Tibial nerve (tissue), 4 donors: ENCODE results near the gene ADAM21. TPM values are rescaled to one million over a fixed set of nuclear protein-coding genes. Genes with fewer than 3 reads are reported as not detected.
A peak's percentile ranks its signal among the peaks of the same experiment; 100 is the strongest.
"Not testable (repeated sequence)": the region's sequence is repeated elsewhere in the genome, so short reads cannot be mapped to it uniquely, and the experiment has no call there.

ENCODE experiments used
- DNase-seq, 2 donors: peaks; one replicate each; pipeline ENCODE4 v3.0.0-alpha.2; 2019; ENCODE audit warnings: low spot score in 2 of 2
- H3K27ac ChIP-seq, 4 donors: fragments of 200-600 bp; sonication (generic) in 3 of 4; one replicate each; pipeline ENCODE4 v1.5.1; 2017 to 2019; ENCODE audit warnings: mild to moderate bottlenecking in 1 of 4
- H3K27me3 ChIP-seq, 2 donors: fragments of 200-600 bp; sonication (generic) in 1 of 2; one replicate each; pipeline versions ENCODE4 v1.5.1 to v1.6.0; 2017 to 2019
- H3K36me3 ChIP-seq, 3 donors: fragments of 200-600 bp; sonication (generic); one replicate each; pipeline ENCODE4 v1.5.1; 2018 to 2019
- H3K4me1 ChIP-seq, 4 donors: fragments of 200-600 bp; sonication (generic) in 3 of 4; one replicate each; pipeline ENCODE4 v1.5.1; 2017 to 2019
- H3K4me3 ChIP-seq, 4 donors: fragments of 200-600 bp; sonication (generic) in 3 of 4; one replicate each; pipeline ENCODE4 v1.5.1; 2017 to 2019; ENCODE audit warnings: mild to moderate bottlenecking in 1 of 4, moderate library complexity in 1 of 4
- H3K9me3 ChIP-seq, 4 donors: fragments of 200-600 bp; sonication (generic) in 3 of 4; one replicate each; pipeline ENCODE4 v1.5.1; 2017 to 2019
- CTCF ChIP-seq, 5 experiments: fragments of 200-600 bp in 3 of 5; fragments of 450-650 bp in 2 of 5; sonication (generic) in 3 of 5; IDR thresholded peaks; one replicate each; pipeline ENCODE4 v1.5.1; 2016 to 2019; ENCODE audit warnings: antibody characterized with exemption in 5 of 5, mild to moderate bottlenecking in 3 of 5, moderate library complexity in 2 of 5
- EP300 ChIP-seq, 2 donors: sonication (generic); formaldehyde crosslinking; IDR thresholded peaks; one replicate each; pipeline ENCODE4 v1.6.1; 2017; ENCODE audit warnings: antibody characterized with exemption in 2 of 2, mild to moderate bottlenecking in 1 of 2
- POLR2A ChIP-seq, 2 donors: fragments of 450-650 bp; IDR thresholded peaks; one replicate each; pipeline ENCODE4 v1.6.1; 2017; ENCODE audit warnings: antibody characterized with exemption in 2 of 2, mild to moderate bottlenecking in 2 of 2, moderate library complexity in 2 of 2
- WGBS, 2 donors: methylation state at CpG; one replicate each; pipeline ENCODE4 v1.1.5; 2018; 5-methylcytosine and 5-hydroxymethylcytosine counted together
- total RNA-seq, 4 donors: library from RNA; depleted of rRNA; stranded (reverse); fragments of >200 nt; gene quantifications; one replicate each; pipeline ENCODE4 v1.1.0, GENCODE V29; 2016

Gene ADAM21
- total RNA-seq, 4 donors from 2014 or later: 0.44 TPM; not detected in 3

- peak within 1 kb of the TSS in 3 of 4 donors; percentile 39 to 76 (median 48) for H3K27ac ChIP-seq
- peaks cover 0 to 4% of the 10 kb centered on the region in 2 donors for H3K27me3 ChIP-seq
- H3K9me3 ChIP-seq: no peaks in the 10 kb centered on the region
- peak within 1 kb of the TSS; percentile 47 to 77 (median 62) for H3K4me3 ChIP-seq
- TF ChIP-seq POLR2A (IDR thresholded peaks at IDR 0.05) (no peak), EP300 (IDR thresholded peaks at IDR 0.05) (peak in 1 of 2 donors; percentile 58)
- peaks cover 0 to 27% (median 5%) of the 10 kb centered on the region in 4 donors for H3K4me1 ChIP-seq
- peak; percentile 15 to 44 for DNase-seq
- peaks cover 0 to under 1% (median 0%) of the 10 kb centered on the region in 3 donors for H3K36me3 ChIP-seq
- WGBS, 2 donors: 1 to 2% methylated on average over 22 of the region's 22 CpGs
Observed at GRCh38 chr14:70416725-70417349, 35.1 kb upstream of the ADAM21 start, which contains the start of gene SYNJ2BP. Gene SYNJ2BP, minus strand, starts transcription at chr14:70417090. Its CDS starts 127 bp downstream, at chr14:70416963.

DNA sequence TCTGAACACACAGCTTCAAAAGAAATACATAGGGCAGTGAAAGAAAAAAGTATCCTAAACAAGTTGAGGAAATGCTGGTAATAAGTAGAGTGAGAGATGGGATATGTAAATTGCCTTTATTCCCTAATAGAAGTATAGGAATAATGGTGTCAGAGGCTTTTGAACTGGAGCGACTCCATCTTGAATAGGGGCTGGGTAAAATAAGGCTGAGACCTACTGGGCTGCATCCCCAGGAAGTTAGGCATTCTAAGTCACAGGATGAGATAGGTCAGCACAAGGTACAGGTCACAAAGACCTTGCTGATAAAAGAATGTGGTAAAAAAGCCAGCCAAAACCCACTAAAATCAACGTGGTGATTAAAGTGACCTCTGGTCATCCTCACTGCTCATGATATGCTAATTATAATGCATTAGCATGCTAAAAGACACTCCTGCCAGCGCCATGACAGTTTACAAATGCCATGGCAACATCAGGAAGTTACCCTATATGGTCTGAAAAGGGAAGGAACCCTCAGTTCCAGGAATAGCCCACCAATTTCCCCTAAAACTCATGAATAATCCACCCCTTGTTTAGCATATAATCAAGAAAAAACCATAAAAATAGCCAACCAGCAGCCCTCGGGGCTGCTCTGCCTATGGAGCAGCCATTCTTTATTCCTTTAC lies 32.6 kb upstream of the ADAM21 start:
- H3K27me3 ChIP-seq, H3K4me3 ChIP-seq, H3K27ac ChIP-seq, DNase-seq, H3K36me3 ChIP-seq, H3K9me3 ChIP-seq: not testable (repeated sequence)
- peaks cover 0 to 26% (median 5%) of the 10 kb centered on the region in 4 donors for H3K4me1 ChIP-seq
- WGBS, 2 donors: 58 to 59% methylated on average over 4 of the region's 4 CpGs

DNA sequence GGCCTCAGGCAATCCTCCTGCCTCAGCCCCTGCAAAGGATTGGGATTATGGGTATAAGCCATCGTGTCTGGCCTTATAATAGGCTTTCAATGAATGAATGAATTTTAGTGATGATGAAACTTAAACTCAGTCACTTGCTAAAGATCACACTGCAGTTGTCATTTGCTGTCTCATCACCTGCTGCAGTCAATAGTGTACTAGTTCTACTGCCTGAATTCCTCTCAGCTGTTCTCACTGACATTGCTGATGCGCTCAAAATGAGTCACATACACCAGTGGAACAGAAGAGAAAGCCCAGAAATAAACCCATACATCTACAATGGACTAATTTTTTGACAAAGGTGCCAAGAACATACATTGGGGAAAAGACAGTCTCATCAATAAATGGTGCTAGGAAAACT lies 29.4 kb upstream of the ADAM21 start:
- no peak for DNase-seq
- H3K4me3 ChIP-seq: no peak overlapping the region
- H3K27me3 ChIP-seq: peaks cover 0 to 4% of the 10 kb centered on the region in 2 donors
- H3K36me3 ChIP-seq: no peaks in the 10 kb centered on the region
- TF ChIP-seq CTCF (IDR thresholded peaks at IDR 0.05) (no peak), EP300 (IDR thresholded peaks at IDR 0.05) (no peak), POLR2A (IDR thresholded peaks at IDR 0.05) (no peak)
- peaks cover 0 to 3% (median 0%) of the 10 kb centered on the region in 4 donors for H3K9me3 ChIP-seq
- H3K4me1 ChIP-seq: peaks cover 0 to under 1% (median 0%) of the 10 kb centered on the region in 4 donors
- 85 to 92% methylated on average over 2 of the region's 2 CpGs for WGBS, 2 donors
- no peak overlapping the region for H3K27ac ChIP-seq

DNA sequence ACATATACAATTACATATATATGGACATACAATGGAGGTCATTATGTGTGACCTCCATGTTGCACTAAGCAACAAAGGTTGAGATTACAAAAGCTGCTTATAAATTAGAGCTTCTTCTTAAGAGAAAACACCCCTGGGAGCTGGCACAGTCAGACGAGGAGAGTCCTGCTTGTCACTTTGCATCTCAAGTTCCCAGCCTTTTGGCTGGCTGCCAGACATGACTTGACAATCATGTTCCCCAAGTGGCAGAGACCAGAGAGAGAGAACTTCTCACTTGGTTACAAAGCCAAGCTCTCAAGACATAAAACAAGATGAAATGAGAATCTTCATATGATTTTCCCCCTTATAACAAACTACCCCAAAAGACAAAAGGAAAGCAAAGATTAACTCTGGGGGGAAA lies 26.6 kb upstream of the ADAM21 start:
- Histone ChIP-seq H3K27ac (no peak overlapping the region), H3K27me3 (no peaks in the 10 kb centered on the region), H3K4me1 (no peaks in the 10 kb centered on the region), H3K4me3 (no peak overlapping the region), H3K9me3 (peaks cover 0 to 17% (median 0%) of the 10 kb centered on the region in 4 donors), H3K36me3 (no peaks in the 10 kb centered on the region)
- DNase-seq: no peak
- no peak for TF ChIP-seq EP300 (IDR thresholded peaks at IDR 0.05)
- TF ChIP-seq POLR2A (IDR thresholded peaks at IDR 0.05): no peak
- TF ChIP-seq CTCF (IDR thresholded peaks at IDR 0.05): no peak
- WGBS, 2 donors: 0 to 27% methylated on average over 1 of the region's 1 CpG

- WGBS, 2 donors: 61 to 82% methylated on average over 4 of the region's 4 CpGs
- H3K9me3 ChIP-seq: peaks cover 0 to 29% (median 2%) of the 10 kb centered on the region in 4 donors
- not testable (repeated sequence) for H3K4me1 ChIP-seq, H3K4me3 ChIP-seq, H3K27me3 ChIP-seq, DNase-seq, H3K36me3 ChIP-seq, H3K27ac ChIP-seq
Observed at GRCh38 chr14:70426555-70426954, 25.4 kb upstream of the ADAM21 start.

GRCh38 chr14:70436867-70437266 lies 15.1 kb upstream of the ADAM21 start:
- peaks cover 0 to 62% (median 3%) of the 10 kb centered on the region in 4 donors for H3K9me3 ChIP-seq

More at GRCh38 chr14:70436867-70437266, 15.1 kb upstream of the ADAM21 start:
- no peaks in the 10 kb centered on the region for H3K4me1 ChIP-seq
- H3K4me3 ChIP-seq: no peak overlapping the region
- no peaks in the 10 kb centered on the region for H3K27me3 ChIP-seq
- no peak overlapping the region for H3K27ac ChIP-seq
- TF ChIP-seq CTCF (IDR thresholded peaks at IDR 0.05) (no peak), POLR2A (IDR thresholded peaks at IDR 0.05) (no peak), EP300 (IDR thresholded peaks at IDR 0.05) (no peak)
- 35 to 54% methylated on average over 4 of the region's 4 CpGs for WGBS, 2 donors
- DNase-seq: no peak
- H3K36me3 ChIP-seq: no peaks in the 10 kb centered on the region
